ENCODE data around the gene MARK4. TPM values are rescaled to one million over a fixed set of nuclear protein-coding genes. Genes with fewer than 3 reads are reported as not detected.

The MARK4 gene
- total RNA-seq, 5 donors from 2014 or later (not counting 1 experiment from before 2014, with no cell fraction given) = 28.0 to 34.8 (median 29.9) TPM

DNA sequence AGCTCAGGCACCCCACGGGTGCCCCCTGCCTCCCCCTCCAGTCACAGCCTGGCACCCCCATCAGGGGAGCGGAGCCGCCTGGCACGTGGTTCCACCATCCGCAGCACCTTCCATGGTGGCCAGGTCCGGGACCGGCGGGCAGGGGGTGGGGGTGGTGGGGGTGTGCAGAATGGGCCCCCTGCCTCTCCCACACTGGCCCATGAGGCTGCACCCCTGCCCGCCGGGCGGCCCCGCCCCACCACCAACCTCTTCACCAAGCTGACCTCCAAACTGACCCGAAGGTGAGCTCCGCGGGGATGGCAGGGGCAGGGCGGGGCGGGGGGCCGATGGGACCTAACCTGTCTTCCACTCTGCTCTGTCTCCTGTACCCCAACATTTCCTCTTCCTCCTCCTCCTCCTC is 46.6 kb downstream of the MARK4 start:
- Histone ChIP-seq H3K27ac (ENCODE audit: low read length) (no peak overlapping the region), H3K36me3 (ENCODE audit: control insufficient read depth in 2 of 2, extremely low read depth in 1 of 2, insufficient read depth in 1 of 2, low read length in 1 of 2) (peaks cover 10 to 34% of the 10 kb centered on the region in 2 donors), H3K9me3 (no peaks in the 10 kb centered on the region), H3K27me3 (replicated peaks in 1 of 2; ENCODE audit: control insufficient read depth in 2 of 2, extremely low read depth in 1 of 2, insufficient read depth in 2 of 2, low read length in 1 of 2) (no peaks in the 10 kb centered on the region), H3K4me3 (ENCODE audit: control insufficient read depth in 1 of 2, extremely low read depth in 1 of 2, low read length in 1 of 2) (no peak overlapping the region), H3K4me1 (ENCODE audit: control insufficient read depth in 1 of 2, extremely low read depth in 1 of 2, insufficient read depth in 2 of 2, low read length in 2 of 2) (no peaks in the 10 kb centered on the region)
- H3K27ac Mint-ChIP-seq = no peak overlapping the region
- ChIA-PET CTCF (no interaction called here), POLR2A (no interaction called here)
- WGBS (ENCODE audit: insufficient coverage) = 100% methylated on average over 3 of the region's 18 CpGs
- ATAC-seq (replicated peaks in 1 of 4) = no peak
- DNase-seq = no peak
- H3K27me3 Mint-ChIP-seq = no peaks in the 10 kb centered on the region
- H3K36me3 Mint-ChIP-seq = peaks cover 46% of the 10 kb centered on the region
- no peaks in the 10 kb centered on the region for H3K9me3 Mint-ChIP-seq
- H3K4me3 Mint-ChIP-seq = no peak overlapping the region
- H3K4me1 Mint-ChIP-seq = no peaks in the 10 kb centered on the region

DNA sequence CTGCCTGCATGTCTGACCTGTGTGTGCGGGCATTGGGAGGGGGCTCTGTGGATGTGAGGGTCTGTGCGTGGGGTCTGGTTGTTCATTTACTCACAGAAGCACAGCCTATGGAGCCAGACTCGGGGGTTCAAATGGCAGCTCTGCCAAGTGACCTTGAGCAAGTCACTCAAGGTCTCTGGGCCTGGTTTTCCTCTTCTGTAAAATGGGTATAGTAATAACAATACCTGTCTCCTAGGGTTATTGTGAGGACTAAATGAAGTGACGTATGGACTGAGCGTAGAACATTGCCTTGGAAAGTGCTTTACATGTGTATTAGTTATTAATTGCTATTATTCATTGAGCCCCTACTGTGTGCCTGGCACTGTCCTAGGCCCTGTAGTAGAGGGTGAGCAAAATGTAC is 47.2 kb downstream of the MARK4 start:
- no peaks in the 10 kb centered on the region for H3K9me3 ChIP-seq
- no peaks in the 10 kb centered on the region for H3K27me3 ChIP-seq (replicated peaks in 1 of 2; ENCODE audit: control insufficient read depth in 2 of 2, extremely low read depth in 1 of 2, insufficient read depth in 2 of 2, low read length in 1 of 2)
- H3K9me3 Mint-ChIP-seq = no peaks in the 10 kb centered on the region
- ChIA-PET CTCF (no interaction called here), POLR2A (interaction anchor here in 1 of 2 donors (0.7 kb wide), 1 partner anchor 1330 kb away, joined by 7 read pairs; no protein-coding TSS in a partner anchor)
- no peak overlapping the region for H3K4me3 Mint-ChIP-seq
- no peaks in the 10 kb centered on the region for H3K4me1 ChIP-seq (ENCODE audit: control insufficient read depth in 1 of 2, extremely low read depth in 1 of 2, insufficient read depth in 2 of 2, low read length in 2 of 2)
- no peak overlapping the region for H3K27ac Mint-ChIP-seq
- H3K27me3 Mint-ChIP-seq = no peaks in the 10 kb centered on the region
- no peak for ATAC-seq (replicated peaks in 1 of 4)
- no peak for DNase-seq
- H3K4me3 ChIP-seq (ENCODE audit: control insufficient read depth in 1 of 2, extremely low read depth in 1 of 2, low read length in 1 of 2) = no peak overlapping the region
- peaks cover 43% of the 10 kb centered on the region for H3K36me3 Mint-ChIP-seq
- no peak overlapping the region for H3K27ac ChIP-seq (ENCODE audit: low read length)
- peaks cover 10 to 34% of the 10 kb centered on the region in 2 donors for H3K36me3 ChIP-seq (ENCODE audit: control insufficient read depth in 2 of 2, extremely low read depth in 1 of 2, insufficient read depth in 1 of 2, low read length in 1 of 2)
- 100% methylated on average over 1 of the region's 5 CpGs for WGBS (ENCODE audit: insufficient coverage)
- H3K4me1 Mint-ChIP-seq = no peaks in the 10 kb centered on the region

DNA sequence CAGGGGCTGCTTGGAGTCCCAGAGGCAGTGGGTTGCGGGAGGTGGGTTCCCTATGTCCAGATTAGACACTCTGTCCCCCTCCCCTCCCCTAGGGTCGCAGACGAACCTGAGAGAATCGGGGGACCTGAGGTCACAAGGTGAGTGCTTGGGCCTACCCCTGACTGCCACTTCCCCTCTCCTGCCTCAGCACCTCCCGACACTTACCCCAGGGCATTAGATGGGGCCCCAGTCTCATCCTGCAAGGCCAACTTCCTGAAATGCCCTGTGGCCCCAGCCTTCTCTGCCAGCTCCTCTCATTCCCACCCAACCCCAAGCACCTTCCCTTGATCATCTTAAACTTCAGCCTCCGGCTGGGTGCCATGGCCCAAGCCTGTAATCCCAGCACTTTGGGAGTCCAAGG is 48.6 kb downstream of the MARK4 start:
- peaks cover 10 to 26% of the 10 kb centered on the region in 2 donors for H3K36me3 ChIP-seq (ENCODE audit: control insufficient read depth in 2 of 2, extremely low read depth in 1 of 2, insufficient read depth in 1 of 2, low read length in 1 of 2)
- H3K4me3 ChIP-seq (ENCODE audit: control insufficient read depth in 1 of 2, extremely low read depth in 1 of 2, low read length in 1 of 2) = no peak overlapping the region
- ChIA-PET CTCF (no interaction called here), POLR2A (no interaction called here)
- Mint-ChIP-seq H3K27me3 (no peaks in the 10 kb centered on the region), H3K4me1 (no peaks in the 10 kb centered on the region), H3K9me3 (no peaks in the 10 kb centered on the region), H3K4me3 (no peak overlapping the region), H3K27ac (no peak overlapping the region), H3K36me3 (peaks cover 34% of the 10 kb centered on the region)
- H3K27ac ChIP-seq (ENCODE audit: low read length) = no peak overlapping the region
- DNase-seq = no peak
- ATAC-seq (replicated peaks in 1 of 4) = no peak
- no peaks in the 10 kb centered on the region for H3K4me1 ChIP-seq (ENCODE audit: control insufficient read depth in 1 of 2, extremely low read depth in 1 of 2, insufficient read depth in 2 of 2, low read length in 2 of 2)
- H3K9me3 ChIP-seq = no peaks in the 10 kb centered on the region
- no peaks in the 10 kb centered on the region for H3K27me3 ChIP-seq (replicated peaks in 1 of 2; ENCODE audit: control insufficient read depth in 2 of 2, extremely low read depth in 1 of 2, insufficient read depth in 2 of 2, low read length in 1 of 2)
- 96% methylated on average over 4 of the region's 6 CpGs for WGBS (ENCODE audit: insufficient coverage)

DNA sequence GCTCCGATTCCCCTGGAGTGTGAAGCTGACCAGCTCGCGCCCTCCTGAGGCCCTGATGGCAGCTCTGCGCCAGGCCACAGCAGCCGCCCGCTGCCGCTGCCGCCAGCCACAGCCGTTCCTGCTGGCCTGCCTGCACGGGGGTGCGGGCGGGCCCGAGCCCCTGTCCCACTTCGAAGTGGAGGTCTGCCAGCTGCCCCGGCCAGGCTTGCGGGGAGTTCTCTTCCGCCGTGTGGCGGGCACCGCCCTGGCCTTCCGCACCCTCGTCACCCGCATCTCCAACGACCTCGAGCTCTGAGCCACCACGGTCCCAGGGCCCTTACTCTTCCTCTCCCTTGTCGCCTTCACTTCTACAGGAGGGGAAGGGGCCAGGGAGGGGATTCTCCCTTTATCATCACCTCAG is 51.3 kb downstream of the MARK4 start:
- Mint-ChIP-seq H3K9me3 (no peaks in the 10 kb centered on the region), H3K27ac (no peak overlapping the region), H3K4me1 (no peaks in the 10 kb centered on the region), H3K4me3 (no peak overlapping the region), H3K36me3 (peaks cover 24% of the 10 kb centered on the region), H3K27me3 (no peaks in the 10 kb centered on the region)
- no peaks in the 10 kb centered on the region for H3K4me1 ChIP-seq (ENCODE audit: control insufficient read depth in 1 of 2, extremely low read depth in 1 of 2, insufficient read depth in 2 of 2, low read length in 2 of 2)
- no peak for ATAC-seq (replicated peaks in 1 of 4)
- H3K9me3 ChIP-seq = no peaks in the 10 kb centered on the region
- no peak for DNase-seq
- ChIA-PET CTCF (no interaction called here), POLR2A (no interaction called here)
- no peak overlapping the region for H3K4me3 ChIP-seq (ENCODE audit: control insufficient read depth in 1 of 2, extremely low read depth in 1 of 2, low read length in 1 of 2)
- no peak overlapping the region for H3K27ac ChIP-seq (ENCODE audit: low read length)
- 97% methylated on average over 16 of the region's 27 CpGs for WGBS (ENCODE audit: insufficient coverage)
- peaks cover 0 to 2% of the 10 kb centered on the region in 2 experiments for H3K27me3 ChIP-seq (replicated peaks in 1 of 2; ENCODE audit: control insufficient read depth in 2 of 2, extremely low read depth in 1 of 2, insufficient read depth in 2 of 2, low read length in 1 of 2)
- peaks cover 7 to 12% of the 10 kb centered on the region in 2 donors for H3K36me3 ChIP-seq (ENCODE audit: control insufficient read depth in 2 of 2, extremely low read depth in 1 of 2, insufficient read depth in 1 of 2, low read length in 1 of 2)

DNA sequence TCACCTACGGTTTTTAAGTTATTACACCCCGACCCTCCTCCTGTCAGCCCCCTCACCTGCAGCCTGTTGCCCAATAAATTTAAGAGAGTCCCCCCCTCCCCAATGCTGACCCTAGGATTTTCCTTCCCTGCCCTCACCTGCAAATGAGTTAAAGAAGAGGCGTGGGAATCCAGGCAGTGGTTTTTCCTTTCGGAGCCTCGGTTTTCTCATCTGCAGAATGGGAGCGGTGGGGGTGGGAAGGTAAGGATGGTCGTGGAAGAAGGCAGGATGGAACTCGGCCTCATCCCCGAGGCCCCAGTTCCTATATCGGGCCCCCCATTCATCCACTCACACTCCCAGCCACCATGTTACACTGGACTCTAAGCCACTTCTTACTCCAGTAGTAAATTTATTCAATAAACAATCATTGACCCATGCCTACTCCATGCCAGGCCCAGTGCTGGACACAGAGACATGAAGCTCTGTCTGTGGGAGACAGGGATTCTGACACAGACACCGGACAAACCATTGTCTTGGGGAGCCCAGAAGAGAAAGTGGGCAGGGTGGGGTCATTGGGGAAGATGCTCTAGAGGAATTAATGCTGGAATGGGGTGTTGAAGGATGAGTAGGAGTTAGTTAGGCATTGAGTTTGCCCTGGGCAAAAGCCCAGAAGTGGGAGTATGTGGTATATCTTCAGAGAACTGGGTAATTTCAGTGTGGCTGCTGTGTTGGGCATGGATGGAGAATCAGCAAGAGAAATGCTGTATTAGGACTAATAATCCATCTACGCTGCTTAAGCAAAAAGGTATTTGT is 52.4 kb downstream of the MARK4 start:
- WGBS (ENCODE audit: insufficient coverage) = 92% methylated on average over 3 of the region's 12 CpGs
- no peak overlapping the region for H3K27ac Mint-ChIP-seq
- no peak for ATAC-seq (replicated peaks in 1 of 4)

DNA sequence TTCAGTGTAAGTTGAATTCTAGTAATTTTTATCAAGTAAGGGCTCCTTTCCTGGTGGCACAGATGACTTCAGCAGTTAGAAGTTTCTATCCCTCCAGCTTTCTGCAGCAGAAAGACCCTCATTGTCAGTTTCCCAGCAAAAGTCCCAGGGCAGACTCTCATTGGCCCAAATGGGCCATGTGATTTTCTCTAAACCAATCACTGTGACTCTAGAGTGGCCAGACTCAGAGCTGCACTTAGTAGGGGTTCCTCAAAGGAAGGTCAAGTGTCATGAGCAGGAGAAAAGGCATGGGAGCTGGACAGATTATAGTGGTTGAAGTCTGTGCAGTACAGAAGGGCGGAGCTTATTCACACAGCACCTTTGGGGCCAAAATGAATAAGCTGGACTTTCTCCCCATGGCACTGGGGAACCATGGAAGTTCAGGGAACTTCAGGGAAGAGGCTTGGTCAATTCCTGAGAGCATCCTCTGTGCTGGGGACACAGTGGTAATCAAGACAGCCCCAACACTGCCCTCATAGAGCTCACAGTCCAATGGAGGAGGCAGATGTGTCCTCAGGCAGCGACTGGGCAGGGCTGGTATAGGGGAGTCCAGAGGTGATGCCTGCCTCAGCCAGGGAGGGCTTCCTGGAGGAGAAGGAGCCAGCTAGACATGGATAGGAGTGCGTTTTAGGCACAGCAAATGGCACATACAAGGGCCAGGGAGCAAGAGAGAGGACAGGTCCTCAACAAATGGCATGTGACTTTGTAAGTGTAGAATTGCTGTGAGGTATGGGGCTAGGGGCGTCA is 53.3 kb downstream of the MARK4 start:
- ChIA-PET POLR2A (no interaction called here), CTCF (interaction anchor here in 1 of 2 donors (0.6 kb wide), 1 partner anchor 62 kb away, joined by 3 read pairs; no protein-coding TSS in a partner anchor)
- ATAC-seq (replicated peaks in 1 of 4) = no peak
- Mint-ChIP-seq H3K4me3 (no peak overlapping the region), H3K9me3 (no peaks in the 10 kb centered on the region), H3K36me3 (peaks cover 11% of the 10 kb centered on the region), H3K27me3 (peaks cover 0 to 3% of the 10 kb centered on the region in 2 donors), H3K4me1 (no peaks in the 10 kb centered on the region), H3K27ac (no peak overlapping the region)
- Histone ChIP-seq H3K36me3 (ENCODE audit: control insufficient read depth in 2 of 2, extremely low read depth in 1 of 2, insufficient read depth in 1 of 2, low read length in 1 of 2) (peaks cover 2 to 6% of the 10 kb centered on the region in 2 donors), H3K27ac (ENCODE audit: low read length) (no peak overlapping the region), H3K27me3 (replicated peaks in 1 of 2; ENCODE audit: control insufficient read depth in 2 of 2, extremely low read depth in 1 of 2, insufficient read depth in 2 of 2, low read length in 1 of 2) (peaks cover 0 to 3% of the 10 kb centered on the region in 2 experiments), H3K4me1 (ENCODE audit: control insufficient read depth in 1 of 2, extremely low read depth in 1 of 2, insufficient read depth in 2 of 2, low read length in 2 of 2) (no peaks in the 10 kb centered on the region), H3K9me3 (no peaks in the 10 kb centered on the region), H3K4me3 (ENCODE audit: control insufficient read depth in 1 of 2, extremely low read depth in 1 of 2, low read length in 1 of 2) (no peak overlapping the region)
- DNase-seq = no peak
- 70% methylated on average over 2 of the region's 4 CpGs for WGBS (ENCODE audit: insufficient coverage)

More for the DNA sequence above, 52.4 kb downstream of the MARK4 start:
- ChIA-PET CTCF (no interaction called here), POLR2A (no interaction called here)
- no peaks in the 10 kb centered on the region for H3K4me1 Mint-ChIP-seq
- H3K4me3 Mint-ChIP-seq = no peak overlapping the region
- H3K36me3 Mint-ChIP-seq = peaks cover 18% of the 10 kb centered on the region
- no peaks in the 10 kb centered on the region for H3K9me3 Mint-ChIP-seq
- peaks cover 5 to 7% of the 10 kb centered on the region in 2 donors for H3K36me3 ChIP-seq (ENCODE audit: control insufficient read depth in 2 of 2, extremely low read depth in 1 of 2, insufficient read depth in 1 of 2, low read length in 1 of 2)
- H3K27ac ChIP-seq (ENCODE audit: low read length) = no peak overlapping the region
- H3K27me3 Mint-ChIP-seq = no peaks in the 10 kb centered on the region
- H3K4me3 ChIP-seq (ENCODE audit: control insufficient read depth in 1 of 2, extremely low read depth in 1 of 2, low read length in 1 of 2) = no peak overlapping the region
- H3K27me3 ChIP-seq (replicated peaks in 1 of 2; ENCODE audit: control insufficient read depth in 2 of 2, extremely low read depth in 1 of 2, insufficient read depth in 2 of 2, low read length in 1 of 2) = peaks cover 0 to 3% of the 10 kb centered on the region in 2 experiments
- H3K4me1 ChIP-seq (ENCODE audit: control insufficient read depth in 1 of 2, extremely low read depth in 1 of 2, insufficient read depth in 2 of 2, low read length in 2 of 2) = no peaks in the 10 kb centered on the region
- no peak for DNase-seq
- H3K9me3 ChIP-seq = no peaks in the 10 kb centered on the region
